Renal pelvis (tissue), 12 donors: ENCODE measurements around the gene SH3D19. TPM values are rescaled to one million over a fixed set of nuclear protein-coding genes. Genes with fewer than 3 reads are reported as not detected.
A peak's percentile ranks its signal among the peaks of the same experiment; 100 is the strongest.

Source experiments
- DNase-seq: peaks from one replicate; pipeline ENCODE4 v3.0.0-alpha.2; 2013
- long read RNA-seq, 16 experiments: transcript quantifications; one replicate each; lab custom pipeline, GENCODE V29; 2026
- polyA plus RNA-seq, 3 donors: library from polyadenylated mRNA; unstranded; fragments of 120-200 nt; gene quantifications; one replicate each; pipeline ENCODE4 v1.2.1, GENCODE V29; 2013; ENCODE audit not compliant: insufficient read length in 3 of 3

Gene SH3D19
- polyA plus RNA-seq, result 10 to 100 TPM; 24.7 to 31.4 (median 27.6) TPM
- long read RNA-seq, donor 1, full-length matches to known transcripts, result 1 of 7 reads
- long read RNA-seq, donor 1, partial matches to known transcripts, result 6 of 7 reads
- long read RNA-seq, donor 1, other reads (novel, unspliced or antisense), result 0 of 7 reads
- long read RNA-seq, donor 2, full-length matches to known transcripts, result 1 of 7,403 reads
- long read RNA-seq, donor 2, partial matches to known transcripts, result 7,078 of 7,403 reads
- long read RNA-seq, donor 2, other reads (novel, unspliced or antisense), result 324 of 7,403 reads
- long read RNA-seq, donor 3, partial matches to known transcripts, result 4,337 of 4,548 reads
- long read RNA-seq, donor 3, other reads (novel, unspliced or antisense), result 211 of 4,548 reads
- long read RNA-seq, donor 4, full-length matches to known transcripts, result 1 of 5,994 reads
- long read RNA-seq, donor 4, partial matches to known transcripts, result 5,702 of 5,994 reads
- long read RNA-seq, donor 4, other reads (novel, unspliced or antisense), result 291 of 5,994 reads
- long read RNA-seq, donor 5, partial matches to known transcripts, result 288 of 2,985 reads
- long read RNA-seq, donor 5, other reads (novel, unspliced or antisense), result 2,697 of 2,985 reads
- long read RNA-seq, donor 6, full-length matches to known transcripts, result 2 of 4,621 reads
- long read RNA-seq, donor 6, partial matches to known transcripts, result 4,477 of 4,621 reads
- long read RNA-seq, donor 6, other reads (novel, unspliced or antisense), result 142 of 4,621 reads
- long read RNA-seq, donor 7, full-length matches to known transcripts, result 2 of 4,797 reads
- long read RNA-seq, donor 7, partial matches to known transcripts, result 501 of 4,797 reads
- long read RNA-seq, donor 7, other reads (novel, unspliced or antisense), result 4,294 of 4,797 reads
- long read RNA-seq, donor 8, partial matches to known transcripts, result 1,968 of 2,057 reads
- long read RNA-seq, donor 8, other reads (novel, unspliced or antisense), result 88 of 2,057 reads
- long read RNA-seq, donor 9, full-length matches to known transcripts, result 1 of 6,553 reads
- long read RNA-seq, donor 9, partial matches to known transcripts, result 6,301 of 6,553 reads
- long read RNA-seq, donor 9, other reads (novel, unspliced or antisense), result 251 of 6,553 reads
- long read RNA-seq, donor 10, full-length matches to known transcripts, result 2 of 4,641 reads
- long read RNA-seq, donor 10, partial matches to known transcripts, result 4,421 of 4,641 reads
- long read RNA-seq, donor 10, other reads (novel, unspliced or antisense), result 218 of 4,641 reads
- long read RNA-seq, donor 11, partial matches to known transcripts, result 2,841 of 2,988 reads
- long read RNA-seq, donor 11, other reads (novel, unspliced or antisense), result 147 of 2,988 reads
- long read RNA-seq, donor 12, result 0 reads
- long read RNA-seq, donor 13, partial matches to known transcripts, result 3,257 of 3,400 reads
- long read RNA-seq, donor 13, other reads (novel, unspliced or antisense), result 143 of 3,400 reads
- long read RNA-seq, donor 14, full-length matches to known transcripts, result 3 of 5,885 reads
- long read RNA-seq, donor 14, partial matches to known transcripts, result 5,586 of 5,885 reads
- long read RNA-seq, donor 14, other reads (novel, unspliced or antisense), result 296 of 5,885 reads
- long read RNA-seq, donor 15, full-length matches to known transcripts, result 4 of 20 reads
- long read RNA-seq, donor 15, partial matches to known transcripts, result 16 of 20 reads
- long read RNA-seq, donor 15, other reads (novel, unspliced or antisense), result 0 of 20 reads
- long read RNA-seq, donor 16, full-length matches to known transcripts, result 1 of 5,532 reads
- long read RNA-seq, donor 16, partial matches to known transcripts, result 5,297 of 5,532 reads
- long read RNA-seq, donor 16, other reads (novel, unspliced or antisense), result 234 of 5,532 reads

GRCh38 chr4:151325111-151325948 lies at the start of gene SH3D19:
SH3D19 (minus strand) TSS chr4:151325605; CDS start chr4:151325352, 253 bp downstream.
- peak; percentile 53 for DNase-seq

- DNase-seq, result peak; percentile 75
Observed at GRCh38 chr4:151362404-151363164, 37.2 kb upstream of the SH3D19 start.

- DNase-seq, result no peak
Observed at GRCh38 chr4:151361966-151362365, 36.6 kb upstream of the SH3D19 start.

GRCh38 chr4:151361126-151361525 lies 35.7 kb upstream of the SH3D19 start:
- no peak for DNase-seq

- no peak for DNase-seq
Observed at GRCh38 chr4:151359576-151359975, 34.2 kb upstream of the SH3D19 start.

- DNase-seq, result no peak
Observed at GRCh38 chr4:151358266-151358665, 32.9 kb upstream of the SH3D19 start.

- DNase-seq, result no peak
Observed at GRCh38 chr4:151356510-151356909, 31.1 kb upstream of the SH3D19 start.

GRCh38 chr4:151355155-151355554 lies 29.8 kb upstream of the SH3D19 start:
- no peak for DNase-seq

GRCh38 chr4:151347490-151348235 lies 22.3 kb upstream of the SH3D19 start:
- DNase-seq, result no peak

- no peak for DNase-seq
Observed at GRCh38 chr4:151344948-151345347, 19.5 kb upstream of the SH3D19 start.

- no peak for DNase-seq
Observed at GRCh38 chr4:151340751-151341385, 15.5 kb upstream of the SH3D19 start.

- no peak for DNase-seq
Observed at GRCh38 chr4:151339467-151339866, 14.1 kb upstream of the SH3D19 start.

- DNase-seq, result no peak
Observed at GRCh38 chr4:151331276-151332042, 6.1 kb upstream of the SH3D19 start.

- DNase-seq, result no peak
Observed at GRCh38 chr4:151329217-151330007, 4.0 kb upstream of the SH3D19 start.

- no peak for DNase-seq
Observed at GRCh38 chr4:151325949-151326246, 493 bp upstream of the SH3D19 start.

GRCh38 chr4:151324752-151325110 lies 674 bp downstream of the SH3D19 start:
- DNase-seq, result peak; percentile 40
